Tibial artery (tissue), 4 donors: Measurements from ENCODE around the gene MAP3K14.

Experiments
- DNase-seq, 2 donors: peaks; one replicate each; pipeline ENCODE4 v3.0.0-alpha.2; 2019
- H3K27ac ChIP-seq, 2 donors: fragments of 200-600 bp; sonication (generic) in 1 of 2; 1 replicate in 1 of 2; 2 replicates in 1 of 2; pipeline ENCODE4 v1.5.1; 2018 to 2019; ENCODE audit warnings: mild to moderate bottlenecking in 1 of 2
- H3K27me3 ChIP-seq, 2 donors: fragments of 200-600 bp; sonication (generic) in 1 of 2; one replicate each; pipeline versions ENCODE4 v1.5.1 to v1.6.0; 2016 to 2019
- H3K36me3 ChIP-seq, 3 donors: fragments of 200-600 bp; sonication (generic) in 2 of 3; one replicate each; pipeline ENCODE4 v1.5.1; 2016 to 2019; ENCODE audit warnings: mild to moderate bottlenecking in 2 of 3
- H3K4me1 ChIP-seq, 4 donors: fragments of 200-600 bp; sonication (generic) in 2 of 4; 1 replicate in 3 of 4; 2 replicates in 1 of 4; pipeline ENCODE4 v1.5.1; 2016 to 2019
- H3K4me3 ChIP-seq, 2 donors: fragments of 200-600 bp; sonication (generic) in 1 of 2; 1 replicate in 1 of 2; 2 replicates in 1 of 2; pipeline ENCODE4 v1.5.1; 2018 to 2019; ENCODE audit warnings: mild to moderate bottlenecking in 2 of 2
- H3K9me3 ChIP-seq, 3 donors: fragments of 200-600 bp; sonication (generic) in 1 of 3; one replicate each; pipeline ENCODE4 v1.5.1; 2016 to 2019
- intact Hi-C: fragments of 100-400 bp; cut with DNase I; formaldehyde crosslinking; loops from one replicate; pipeline ENCODE4 v1.15.0; 2023; ENCODE audit warnings: low total_unique reads
- TF ChIP-seq, protein P1 (sequence below), 2 experiments: fragments of 200-600 bp in 1 of 2; fragments of 450-650 bp in 1 of 2; IDR thresholded peaks; one replicate each; pipeline ENCODE4 v1.5.1; 2017 to 2019; ENCODE audit warnings: antibody characterized with exemption in 2 of 2, mild to moderate bottlenecking in 1 of 2, moderate library complexity in 1 of 2

The MAP3K14 gene

DNA sequence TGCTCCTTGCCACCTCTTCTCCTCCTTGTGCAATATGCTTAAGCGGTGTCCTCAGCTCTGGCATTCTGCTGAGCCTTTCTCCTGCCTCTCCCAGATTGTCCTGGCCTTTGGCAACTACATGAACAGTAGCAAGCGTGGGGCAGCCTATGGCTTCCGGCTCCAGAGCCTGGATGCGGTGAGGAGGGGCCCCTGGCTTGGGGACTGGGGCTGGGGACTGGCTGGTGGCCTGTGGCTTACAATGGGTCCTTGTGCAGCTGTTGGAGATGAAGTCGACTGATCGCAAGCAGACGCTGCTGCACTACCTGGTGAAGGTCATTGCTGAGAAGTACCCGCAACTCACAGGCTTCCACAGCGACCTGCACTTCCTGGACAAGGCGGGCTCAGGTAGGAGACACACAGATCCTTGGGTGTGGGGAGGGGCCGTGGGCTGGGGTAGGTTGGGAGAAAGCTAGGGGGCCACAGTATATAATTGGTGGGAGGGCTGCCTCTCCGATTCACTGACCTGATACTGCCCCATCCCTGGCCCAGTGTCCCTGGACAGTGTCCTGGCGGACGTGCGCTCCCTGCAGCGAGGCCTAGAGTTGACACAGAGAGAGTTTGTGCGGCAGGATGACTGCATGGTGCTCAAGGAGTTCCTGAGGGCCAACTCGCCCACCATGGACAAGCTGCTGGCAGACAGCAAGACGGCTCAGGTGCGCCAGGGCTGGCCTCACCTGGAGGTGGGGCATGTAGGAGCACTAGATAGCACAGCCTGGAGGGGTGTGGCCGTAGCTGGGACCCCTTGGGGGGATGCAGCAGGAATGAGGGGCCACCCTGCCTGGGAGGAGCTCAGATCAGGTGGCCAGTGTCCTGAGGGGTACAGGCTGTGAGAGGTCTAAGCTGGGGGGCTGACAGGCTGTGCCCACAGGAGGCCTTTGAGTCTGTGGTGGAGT lies 71.8 kb downstream of the MAP3K14 start:
- no peak for DNase-seq
- H3K9me3 ChIP-seq, result no peaks in the 10 kb centered on the region
- H3K27ac ChIP-seq, result no peak overlapping the region
- peaks cover 0 to 71% of the 10 kb centered on the region in 2 donors for H3K27me3 ChIP-seq
- peaks cover 0 to 14% (median 0%) of the 10 kb centered on the region in 3 donors for H3K36me3 ChIP-seq
- H3K4me1 ChIP-seq, result peaks cover 0 to 35% (median 29%) of the 10 kb centered on the region in 4 donors
- intact Hi-C loops, result no loop called here
- TF ChIP-seq, protein P1, sequence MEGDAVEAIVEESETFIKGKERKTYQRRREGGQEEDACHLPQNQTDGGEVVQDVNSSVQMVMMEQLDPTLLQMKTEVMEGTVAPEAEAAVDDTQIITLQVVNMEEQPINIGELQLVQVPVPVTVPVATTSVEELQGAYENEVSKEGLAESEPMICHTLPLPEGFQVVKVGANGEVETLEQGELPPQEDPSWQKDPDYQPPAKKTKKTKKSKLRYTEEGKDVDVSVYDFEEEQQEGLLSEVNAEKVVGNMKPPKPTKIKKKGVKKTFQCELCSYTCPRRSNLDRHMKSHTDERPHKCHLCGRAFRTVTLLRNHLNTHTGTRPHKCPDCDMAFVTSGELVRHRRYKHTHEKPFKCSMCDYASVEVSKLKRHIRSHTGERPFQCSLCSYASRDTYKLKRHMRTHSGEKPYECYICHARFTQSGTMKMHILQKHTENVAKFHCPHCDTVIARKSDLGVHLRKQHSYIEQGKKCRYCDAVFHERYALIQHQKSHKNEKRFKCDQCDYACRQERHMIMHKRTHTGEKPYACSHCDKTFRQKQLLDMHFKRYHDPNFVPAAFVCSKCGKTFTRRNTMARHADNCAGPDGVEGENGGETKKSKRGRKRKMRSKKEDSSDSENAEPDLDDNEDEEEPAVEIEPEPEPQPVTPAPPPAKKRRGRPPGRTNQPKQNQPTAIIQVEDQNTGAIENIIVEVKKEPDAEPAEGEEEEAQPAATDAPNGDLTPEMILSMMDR (IDR thresholded peaks at IDR 0.05), result no peak
- no peak overlapping the region for H3K4me3 ChIP-seq

DNA sequence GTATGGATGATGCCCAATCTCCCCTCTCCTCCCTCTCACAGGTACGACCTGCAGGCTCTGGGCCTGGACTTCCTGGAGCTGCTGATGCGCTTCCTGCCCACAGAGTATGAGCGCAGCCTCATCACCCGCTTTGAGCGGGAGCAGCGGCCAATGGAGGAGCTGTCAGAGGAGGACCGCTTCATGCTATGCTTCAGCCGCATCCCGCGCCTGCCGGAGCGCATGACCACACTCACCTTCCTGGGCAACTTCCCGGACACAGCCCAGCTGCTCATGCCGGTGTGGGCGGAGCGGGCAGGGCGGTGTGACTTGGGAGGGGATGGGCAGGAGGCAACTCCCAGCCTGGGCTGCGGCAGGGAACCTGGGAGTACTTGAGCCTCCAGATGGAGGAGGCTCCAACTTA lies 73.1 kb downstream of the MAP3K14 start:
- Histone ChIP-seq H3K36me3 (peaks cover 0 to 14% (median 0%) of the 10 kb centered on the region in 3 donors), H3K4me1 (peaks cover 0 to 35% (median 29%) of the 10 kb centered on the region in 4 donors), H3K9me3 (no peaks in the 10 kb centered on the region), H3K27me3 (peaks cover 0 to 83% of the 10 kb centered on the region in 2 donors), H3K4me3 (no peak overlapping the region), H3K27ac (no peak overlapping the region)
- intact Hi-C loops, result no loop called here
- no peak for DNase-seq
- TF ChIP-seq, protein P1 (IDR thresholded peaks at IDR 0.05), result no peak

DNA sequence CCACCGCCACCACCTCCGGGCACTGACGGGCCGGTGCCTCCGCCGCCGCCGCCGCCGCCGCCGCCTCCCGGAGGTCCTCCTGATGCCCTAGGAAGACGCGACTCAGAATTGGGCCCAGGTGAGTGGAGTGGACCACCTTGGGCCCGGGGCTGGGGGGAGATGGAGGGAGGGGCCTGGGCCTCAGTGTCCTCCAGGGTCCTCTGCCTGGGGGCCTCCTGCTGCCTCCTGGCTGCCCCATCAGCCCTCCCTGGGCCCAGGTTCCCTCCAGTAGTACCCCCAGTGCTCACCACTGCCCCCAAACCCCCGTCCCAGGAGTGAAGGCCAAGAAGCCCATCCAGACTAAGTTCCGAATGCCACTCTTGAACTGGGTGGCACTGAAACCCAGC lies 74.8 kb downstream of the MAP3K14 start:
- Histone ChIP-seq H3K9me3 (no peaks in the 10 kb centered on the region), H3K27me3 (peaks cover 0 to 84% of the 10 kb centered on the region in 2 donors), H3K4me1 (peaks cover 0 to 25% (median 18%) of the 10 kb centered on the region in 4 donors), H3K4me3 (no peak overlapping the region), H3K27ac (no peak overlapping the region), H3K36me3 (peaks cover 0 to 14% (median 0%) of the 10 kb centered on the region in 3 donors)
- TF ChIP-seq, protein P1 (IDR thresholded peaks at IDR 0.05), result no peak
- intact Hi-C loops, result no loop called here
- DNase-seq, result no peak

DNA sequence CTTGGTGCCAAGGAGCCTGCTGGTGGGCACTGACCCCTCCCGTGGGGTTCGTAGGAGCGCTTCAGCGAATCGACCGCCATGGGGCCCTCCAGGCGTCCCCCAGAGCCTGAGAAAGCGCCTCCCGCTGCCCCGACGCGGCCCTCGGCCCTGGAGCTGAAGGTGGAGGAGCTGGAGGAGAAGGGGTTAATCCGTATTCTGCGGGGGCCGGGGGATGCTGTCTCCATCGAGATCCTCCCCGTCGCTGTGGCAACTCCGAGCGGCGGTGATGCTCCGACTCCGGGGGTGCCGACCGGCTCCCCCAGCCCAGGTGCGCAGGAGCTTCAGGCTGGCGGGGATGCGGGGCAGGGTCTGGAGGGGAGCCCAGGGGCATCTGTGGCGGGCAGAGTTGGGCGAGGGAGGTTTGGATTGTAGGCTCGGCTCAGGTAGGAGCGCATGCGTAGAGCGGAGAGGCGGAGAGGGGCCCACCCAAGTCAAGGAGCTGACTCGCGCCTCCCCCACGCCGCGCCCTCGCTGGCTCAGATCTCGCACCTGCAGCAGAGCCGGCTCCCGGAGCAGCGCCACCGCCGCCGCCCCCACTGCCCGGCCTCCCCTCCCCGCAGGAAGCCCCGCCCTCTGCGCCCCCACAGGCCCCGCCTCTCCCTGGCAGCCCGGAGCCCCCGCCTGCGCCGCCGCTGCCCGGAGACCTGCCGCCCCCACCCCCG lies 75.3 kb downstream of the MAP3K14 start:
- peak overlapping the region in 1 of 2 donors; percentile 16 for H3K4me3 ChIP-seq
- H3K9me3 ChIP-seq, result no peaks in the 10 kb centered on the region
- intact Hi-C loops, result no loop called here
- peaks cover 0 to 87% of the 10 kb centered on the region in 2 donors for H3K27me3 ChIP-seq
- TF ChIP-seq, protein P1 (IDR thresholded peaks at IDR 0.05), result no peak
- no peak for DNase-seq
- peaks cover 0 to 20% (median 12%) of the 10 kb centered on the region in 4 donors for H3K4me1 ChIP-seq
- H3K36me3 ChIP-seq, result peaks cover 0 to 14% (median 0%) of the 10 kb centered on the region in 3 donors
- no peak overlapping the region for H3K27ac ChIP-seq

DNA sequence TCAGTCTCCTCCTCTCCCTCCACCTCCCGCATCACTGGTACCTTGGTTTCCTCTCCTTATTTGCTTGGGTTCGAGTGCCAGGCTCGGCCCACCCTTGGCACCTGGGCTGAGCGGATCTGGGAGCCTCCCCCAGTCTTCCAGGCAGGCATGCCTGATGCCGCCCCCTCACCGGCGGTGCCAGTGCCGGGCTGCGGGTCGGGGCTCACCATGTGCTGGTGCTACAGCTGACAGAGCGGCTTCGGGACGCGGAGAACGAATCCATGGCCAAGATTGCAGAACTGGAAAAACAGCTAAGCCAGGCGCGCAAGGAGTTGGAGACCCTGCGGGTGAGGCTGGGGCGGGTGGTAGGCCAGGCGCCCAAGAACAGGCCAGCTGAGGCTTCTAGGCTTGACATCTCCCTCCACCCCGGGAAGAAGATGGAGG lies 75.9 kb downstream of the MAP3K14 start:
- Histone ChIP-seq H3K27ac (no peak overlapping the region), H3K36me3 (peaks cover 0 to 14% (median 0%) of the 10 kb centered on the region in 3 donors), H3K27me3 (peaks cover 0 to 87% of the 10 kb centered on the region in 2 donors), H3K4me1 (peaks cover 0 to 16% (median 11%) of the 10 kb centered on the region in 4 donors), H3K9me3 (no peaks in the 10 kb centered on the region), H3K4me3 (peak overlapping the region in 1 of 2 donors; percentile 16)
- intact Hi-C loops, result no loop called here
- no peak for DNase-seq
- TF ChIP-seq, protein P1 (IDR thresholded peaks at IDR 0.05), result no peak
